GM19099 (cell line): ENCODE data around the gene CD300E.

ENCODE experiments used
- POLR2A ChIP-seq: IDR thresholded peaks from 3 replicates; pipeline ENCODE4 v1.6.1; 2011; ENCODE audit warnings: low read depth; ENCODE audit not compliant: insufficient read length; ENCODE audit errors: extremely low read depth

CD300E gene

DNA sequence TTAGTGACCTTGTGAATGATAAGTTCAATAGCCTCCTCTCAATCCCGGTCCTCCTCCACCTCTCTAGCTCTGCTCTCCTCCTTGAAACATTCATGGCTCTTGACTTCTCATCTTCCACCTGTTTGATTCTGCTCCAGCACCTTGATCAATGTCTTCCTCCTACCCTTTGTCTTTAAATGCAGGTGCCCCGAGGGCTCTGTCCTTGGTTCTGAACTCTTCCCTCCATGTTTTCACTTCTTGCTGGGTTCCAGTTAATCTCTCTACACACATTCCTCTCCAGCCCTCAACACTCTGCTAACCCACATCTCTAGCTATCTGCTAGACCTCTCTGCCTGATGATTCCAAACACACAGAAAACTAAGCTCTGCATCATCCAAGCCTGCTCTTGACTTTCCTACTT, 13.4 kb downstream of the CD300E start:
- no peak for TF ChIP-seq POLR2A

DNA sequence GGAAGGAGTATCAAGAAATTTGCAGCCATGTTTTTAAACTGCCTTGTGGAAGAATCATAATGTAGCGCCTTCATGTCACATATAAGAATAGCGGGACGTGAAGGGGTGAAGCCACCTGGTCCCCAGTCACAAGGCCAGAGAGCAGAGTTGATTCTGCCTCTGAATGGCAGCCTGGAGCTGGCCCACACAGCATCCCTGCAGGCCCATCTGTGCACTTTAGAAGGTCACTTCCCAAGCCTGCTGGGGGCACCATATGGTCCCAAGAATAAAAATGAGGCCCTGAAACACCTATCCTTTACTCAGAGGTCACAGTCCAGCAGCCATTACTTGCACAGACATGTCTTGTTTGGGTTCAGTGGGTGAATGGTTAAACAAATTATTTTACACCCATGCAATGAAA, 15.0 kb downstream of the CD300E start:
- no peak for TF ChIP-seq POLR2A

DNA sequence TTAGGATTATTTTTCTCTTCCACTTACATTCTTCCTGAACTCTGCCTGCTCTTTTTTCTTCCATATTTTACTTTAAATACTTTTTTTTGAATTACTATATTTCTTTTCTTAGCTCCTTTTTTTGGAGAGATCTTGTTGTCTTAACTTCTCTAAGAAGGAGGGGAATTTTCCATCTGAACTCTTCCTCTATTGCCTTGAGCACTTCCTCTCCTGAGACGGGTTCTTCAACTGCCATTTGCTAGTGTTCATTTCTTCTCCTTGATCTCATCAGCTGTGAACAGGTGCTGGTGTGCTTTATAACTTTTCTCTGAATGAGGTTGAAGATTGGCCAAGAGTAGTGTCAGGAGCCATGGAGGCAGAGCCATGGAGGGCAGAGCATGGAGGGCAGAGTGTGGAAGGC, 16.3 kb downstream of the CD300E start:
- TF ChIP-seq POLR2A, result no peak

DNA sequence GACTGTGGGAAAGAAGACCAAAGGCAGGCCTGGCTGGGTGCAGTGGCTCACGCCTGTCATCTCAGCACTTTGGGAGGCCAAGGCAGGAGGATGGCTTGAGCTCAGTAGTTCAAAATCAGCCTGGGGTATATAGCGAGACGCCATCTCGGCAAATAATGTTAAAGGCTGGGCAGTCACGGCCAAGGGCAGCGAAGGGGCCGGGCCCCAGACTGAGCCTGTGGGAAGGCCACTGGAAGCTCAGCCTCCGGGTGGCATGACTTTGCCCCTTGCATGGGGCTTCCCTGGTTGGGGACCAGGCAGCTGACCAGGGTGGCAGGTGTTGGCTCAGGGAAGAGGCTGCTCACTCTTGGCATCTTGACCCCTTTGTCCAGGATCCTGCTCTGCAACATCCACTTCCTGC, 17.5 kb downstream of the CD300E start:
- TF ChIP-seq POLR2A, result no peak

DNA sequence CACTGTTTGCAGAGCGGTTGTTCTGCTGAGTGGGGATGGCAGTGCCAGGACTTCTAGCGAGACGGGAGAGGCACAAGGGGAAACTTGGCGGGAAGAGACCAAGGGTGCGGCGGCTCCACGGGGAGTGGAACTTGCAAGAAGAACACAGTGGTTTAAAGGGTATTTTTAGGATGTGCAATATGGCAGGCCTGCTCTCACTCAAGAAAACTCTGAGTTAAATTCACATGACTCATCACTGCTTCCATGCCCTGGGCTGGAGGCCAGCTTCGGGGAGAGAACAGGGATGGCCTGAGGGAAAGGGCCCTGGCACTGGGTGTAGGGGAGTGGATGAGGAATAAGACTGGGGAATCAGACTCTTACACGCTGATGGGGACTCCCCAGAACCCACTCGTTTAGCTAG, 18.2 kb downstream of the CD300E start:
- TF ChIP-seq POLR2A, result no peak

DNA sequence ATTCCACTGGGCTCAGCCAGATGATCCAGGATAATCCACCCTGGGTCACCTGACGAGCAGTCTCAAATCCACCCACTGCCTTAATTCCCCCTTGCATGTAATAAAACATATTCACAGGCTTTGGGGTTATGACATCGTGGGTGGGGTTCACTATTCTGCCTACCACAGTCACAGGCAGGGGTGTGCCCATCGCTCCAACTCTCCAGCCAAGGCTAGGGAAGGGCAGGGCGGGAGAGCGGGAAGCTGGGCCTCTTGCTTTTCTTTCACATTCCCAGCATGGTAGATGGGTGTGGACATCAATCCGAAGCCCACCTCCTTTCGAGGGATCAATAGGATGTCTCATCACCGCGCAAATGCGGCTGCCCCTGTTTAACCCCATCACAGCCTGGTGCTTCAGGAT, 18.8 kb downstream of the CD300E start:
- TF ChIP-seq POLR2A, result no peak

DNA sequence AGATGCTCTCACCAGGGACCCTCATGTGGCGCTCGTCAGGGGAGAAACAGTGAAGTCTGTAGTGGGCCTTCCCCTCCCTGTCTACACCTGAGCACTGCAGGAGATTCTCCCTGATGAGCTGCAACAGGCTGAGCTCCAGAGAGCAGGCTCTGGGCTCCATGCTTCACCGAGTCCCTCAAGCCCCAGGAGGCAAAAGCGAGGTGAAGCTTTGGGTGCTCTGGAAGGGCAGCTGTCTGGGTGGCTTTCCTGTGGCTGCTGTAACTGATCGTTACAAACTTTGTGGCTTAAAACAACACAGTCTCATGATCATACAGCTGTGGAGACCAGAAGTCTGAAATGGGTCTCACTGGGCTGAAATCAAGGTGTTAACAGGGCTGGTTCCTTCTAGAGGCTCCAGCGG, 19.3 kb downstream of the CD300E start:
- no peak for TF ChIP-seq POLR2A

DNA sequence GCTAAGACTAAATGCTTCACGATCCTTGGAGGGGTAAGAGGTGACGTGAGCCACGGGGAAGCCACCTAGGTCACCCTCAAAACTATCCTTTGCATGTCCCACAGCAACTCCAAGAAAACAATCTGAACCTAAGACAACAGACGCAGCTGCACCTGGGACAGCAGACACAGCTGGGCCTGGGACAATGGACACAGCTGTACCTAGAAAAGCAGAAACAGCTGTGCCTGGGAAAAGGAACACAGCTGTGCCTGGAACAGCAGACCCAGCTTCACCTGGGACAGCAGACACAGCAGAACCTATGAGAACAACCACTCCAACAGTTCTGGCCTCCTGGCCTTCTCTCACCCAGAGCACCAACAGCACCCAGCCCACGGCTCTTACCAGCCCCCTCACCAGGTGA, 19.8 kb downstream of the CD300E start:
- TF ChIP-seq POLR2A, result no peak

DNA sequence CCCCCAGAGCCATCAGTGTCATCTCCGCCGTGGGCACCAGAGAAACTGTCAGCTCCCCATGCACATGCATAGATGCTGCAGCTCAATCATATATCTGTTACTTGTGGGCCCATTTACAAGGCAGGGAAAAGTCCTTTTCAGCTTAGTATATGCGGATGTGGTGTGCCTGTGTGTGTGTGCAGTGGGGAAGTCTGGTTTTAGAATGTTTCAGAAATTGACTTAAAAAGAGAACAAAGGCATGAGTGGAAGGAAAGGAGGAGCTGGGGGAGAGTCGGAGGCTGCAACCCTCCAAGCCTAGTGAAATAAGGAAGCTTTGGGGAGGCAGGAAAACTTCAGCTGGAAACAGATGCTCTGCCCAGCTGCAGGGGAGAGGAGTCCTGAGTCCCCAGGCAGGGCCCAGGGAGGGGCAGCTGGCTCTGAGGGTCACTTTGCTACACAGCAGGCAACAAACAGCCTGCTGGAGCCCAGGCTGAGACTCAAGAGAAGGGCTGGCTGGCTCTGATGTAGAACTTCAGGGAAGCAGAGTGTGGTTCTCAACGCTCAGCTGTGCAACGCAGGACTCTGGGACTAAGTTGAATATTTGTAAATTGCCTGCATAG, 20.4 kb downstream of the CD300E start:
- no peak for TF ChIP-seq POLR2A

DNA sequence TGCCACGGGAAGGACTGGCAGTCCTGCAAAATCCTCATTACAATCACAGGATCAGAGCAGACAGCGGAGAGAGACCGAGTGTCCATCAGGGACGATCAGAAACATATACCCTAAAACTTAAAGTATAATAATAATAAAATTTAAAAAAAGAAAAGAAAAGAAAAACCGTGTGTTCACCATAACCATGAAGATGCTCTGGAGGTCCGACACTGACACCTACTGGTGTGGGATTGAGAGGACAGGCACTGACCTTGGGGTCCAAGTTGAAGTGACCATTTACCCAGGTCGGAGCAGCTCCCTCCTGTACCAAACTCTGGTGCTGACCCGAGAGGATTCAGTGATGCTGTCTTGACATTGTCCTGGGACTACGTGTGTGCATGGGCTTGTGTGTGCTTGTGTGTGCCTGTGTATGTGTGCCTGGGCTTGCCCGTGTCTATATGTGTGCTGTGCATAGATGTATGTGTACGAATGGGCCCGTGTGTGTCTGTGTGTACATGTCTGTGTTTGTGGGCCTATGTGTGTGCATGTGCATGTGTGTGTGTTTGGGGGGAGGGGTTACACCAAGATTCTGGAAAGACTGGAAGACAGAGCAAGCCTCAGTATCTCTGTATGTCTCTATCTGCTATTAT, 21.5 kb downstream of the CD300E start:
- no peak for TF ChIP-seq POLR2A

DNA sequence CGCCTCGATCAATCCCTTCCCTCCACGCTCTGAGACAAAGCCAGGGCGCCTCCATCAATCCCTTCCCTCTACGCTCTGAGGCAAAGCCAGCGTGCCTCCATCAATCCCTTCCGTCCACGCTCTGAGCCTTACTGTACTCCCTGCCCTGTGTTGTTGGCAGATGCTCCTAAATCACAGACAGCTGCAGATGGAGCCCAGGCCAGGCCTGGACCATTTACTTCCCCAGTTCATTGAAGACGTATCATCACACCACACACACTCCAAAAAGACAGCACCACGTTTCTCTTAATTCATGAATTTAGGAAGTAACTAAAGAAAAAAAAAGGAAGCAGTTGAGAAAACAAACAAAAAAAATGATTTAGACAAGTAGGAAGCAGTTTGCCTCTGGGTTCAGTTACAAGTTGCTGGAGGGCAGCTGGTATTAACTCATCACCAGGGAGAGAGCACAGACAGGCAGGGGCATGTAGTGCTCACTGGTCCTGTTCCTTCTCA, 24.0 kb downstream of the CD300E start:
- TF ChIP-seq POLR2A, result no peak

DNA sequence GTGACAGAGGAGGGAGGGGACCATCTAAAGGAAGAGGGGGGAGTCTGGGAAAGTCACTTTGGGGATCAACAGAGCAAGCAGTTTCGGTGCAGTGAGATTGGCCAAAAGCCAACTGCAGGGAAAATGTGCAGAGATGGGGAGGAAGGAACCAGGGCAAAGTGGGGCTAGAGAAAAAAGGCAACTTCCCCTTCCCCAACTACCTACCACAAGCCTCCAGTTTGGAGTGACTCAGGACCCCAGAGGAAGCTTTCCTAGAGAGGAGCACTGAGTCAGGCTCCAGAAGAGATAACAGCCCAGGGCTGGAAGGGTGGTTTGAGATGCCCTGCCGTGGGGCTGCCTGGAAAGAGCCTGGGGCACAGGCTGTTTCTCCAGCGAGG, 24.5 kb downstream of the CD300E start:
- TF ChIP-seq POLR2A, result no peak

DNA sequence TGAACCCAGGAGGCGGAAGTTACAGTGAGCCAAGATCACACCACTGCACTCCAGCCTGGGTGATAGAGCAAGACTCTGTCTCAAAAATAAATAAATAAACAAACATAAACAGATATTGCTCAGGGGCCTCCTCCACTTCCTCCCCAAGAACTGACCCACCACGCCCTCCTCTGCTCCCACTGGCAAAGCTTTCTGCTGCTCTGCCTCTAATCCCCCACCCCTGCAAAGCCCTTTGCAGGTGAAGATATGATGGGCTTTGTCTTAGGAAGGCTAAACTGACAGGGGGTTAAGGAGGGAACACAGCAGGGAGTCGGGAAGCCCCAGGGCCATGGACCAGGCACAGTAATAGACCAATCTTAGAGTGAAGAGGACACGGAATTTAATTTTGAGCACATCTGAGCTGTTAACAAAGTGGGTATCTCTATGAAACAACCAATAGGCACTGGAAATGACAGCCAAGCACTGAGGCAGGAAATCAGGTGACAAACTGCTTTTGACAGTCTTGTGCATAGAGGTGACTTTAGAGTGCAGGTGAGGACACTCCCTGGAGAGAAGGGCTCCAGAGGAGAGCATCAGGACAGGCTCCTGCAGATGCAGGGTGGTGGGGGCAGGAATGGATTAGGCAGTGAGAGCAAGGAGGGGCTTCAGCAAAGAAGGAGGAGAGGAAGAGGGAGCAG, 25.1 kb downstream of the CD300E start:
- TF ChIP-seq POLR2A, result no peak

DNA sequence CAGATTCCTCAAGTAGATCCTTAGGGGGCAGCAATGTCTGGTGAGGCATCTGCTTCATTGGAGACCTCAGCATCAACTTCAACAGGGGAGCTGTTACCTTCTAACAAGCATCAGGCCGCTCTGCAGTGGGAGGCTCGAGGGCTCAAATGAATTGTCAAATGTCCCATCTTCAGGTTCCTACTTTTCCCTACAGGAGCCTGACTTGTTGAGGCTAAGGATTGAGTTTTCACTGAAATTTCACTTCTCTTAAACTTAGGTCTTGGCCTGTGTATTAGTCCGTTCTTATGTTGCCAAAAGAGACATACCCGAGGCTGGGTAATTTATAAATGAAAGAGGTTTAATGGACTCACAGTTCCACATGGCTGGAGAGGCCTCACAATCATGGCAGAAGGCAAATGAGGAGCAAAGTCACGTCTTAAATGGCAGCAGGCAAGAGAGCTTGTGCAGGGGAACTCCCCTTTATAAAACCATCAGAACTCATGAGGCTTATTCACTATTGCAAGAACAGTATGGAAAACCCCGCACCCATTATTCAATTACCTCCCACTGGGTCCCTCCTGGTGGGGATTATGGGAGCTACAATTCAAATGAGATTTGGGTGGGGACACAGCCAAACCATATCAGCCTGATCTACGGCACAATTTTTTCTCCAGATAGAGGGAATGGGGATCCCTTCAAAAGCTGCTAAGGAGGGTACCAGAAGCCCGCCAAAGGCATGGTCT, 26.3 kb downstream of the CD300E start:
- no peak for TF ChIP-seq POLR2A

DNA sequence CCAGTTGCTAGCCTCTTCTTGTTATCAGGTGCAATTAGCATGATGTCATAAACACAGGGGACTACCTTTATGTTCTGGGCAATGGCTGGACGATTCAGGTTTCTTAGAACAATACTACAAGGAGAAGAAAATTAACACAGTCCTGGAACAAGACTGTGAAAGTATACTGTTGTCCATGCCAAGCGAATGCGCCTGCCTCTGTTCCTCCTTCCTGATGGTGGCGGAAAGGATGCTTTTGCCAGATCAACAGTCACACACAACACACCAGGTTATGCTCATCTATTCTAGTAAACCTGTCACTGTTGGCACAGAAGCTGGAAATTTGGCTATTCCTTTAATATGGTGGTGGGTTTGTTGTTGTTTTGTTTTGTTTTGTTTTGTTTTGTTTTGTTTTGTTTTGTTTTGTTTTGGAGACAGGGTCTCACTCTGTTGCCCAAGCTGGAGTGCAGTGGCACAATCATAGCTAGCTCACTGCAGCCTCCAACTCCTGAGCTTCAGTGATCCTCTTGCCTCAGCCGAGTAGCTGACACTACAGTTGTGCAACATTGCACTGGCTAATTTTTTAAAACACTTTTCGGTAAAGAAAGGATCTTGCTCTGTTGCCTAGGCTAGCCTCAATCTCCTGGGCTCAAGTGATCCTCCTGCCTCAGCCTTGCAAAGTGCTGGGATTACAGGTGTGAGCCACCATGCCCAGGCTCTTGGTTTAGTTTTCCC, 28.3 kb downstream of the CD300E start:
- TF ChIP-seq POLR2A, result no peak

DNA sequence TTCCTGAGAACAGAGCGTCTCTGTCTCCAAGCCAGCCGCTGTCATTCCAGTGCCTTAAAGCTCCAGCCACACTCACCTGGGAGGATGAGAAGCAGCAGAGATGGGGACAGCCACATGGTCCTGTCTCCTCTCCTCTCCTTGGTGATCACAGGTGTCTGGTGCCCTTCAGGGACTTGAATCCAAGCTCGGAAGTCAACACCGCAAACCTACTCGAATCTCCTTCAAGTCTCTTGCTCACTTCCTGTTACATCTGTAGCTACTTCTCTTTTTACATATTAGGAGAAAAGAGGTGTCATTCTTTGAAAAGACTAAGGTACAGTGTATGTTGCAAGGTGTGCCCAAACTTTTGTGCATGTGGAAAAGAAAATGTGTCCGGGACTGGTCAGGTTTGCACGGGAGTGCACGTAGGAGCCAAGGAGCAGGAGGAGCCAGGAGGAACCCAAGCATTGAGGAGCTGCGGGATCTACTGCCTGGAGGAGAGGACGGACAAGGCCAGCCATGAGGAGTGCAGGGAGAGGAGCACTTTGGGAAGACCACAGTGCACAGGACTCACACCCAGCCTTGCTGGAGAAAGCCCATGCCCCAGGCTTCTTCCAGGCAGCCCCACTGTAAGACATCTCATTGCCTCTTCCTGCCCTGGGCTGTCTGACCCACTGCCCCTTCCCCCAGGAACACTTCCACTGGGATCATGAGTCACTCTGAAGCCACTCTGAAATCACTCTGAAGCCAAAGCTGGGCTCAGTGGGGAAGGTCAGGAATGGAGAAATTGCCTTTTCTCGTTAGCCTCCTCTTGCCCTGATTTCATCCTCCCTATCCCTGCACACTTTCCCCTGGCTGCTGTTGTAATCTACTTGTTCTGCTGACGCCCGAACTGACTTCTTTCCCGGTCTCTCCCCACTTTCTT, 31.2 kb downstream of the CD300E start, which contains the start of gene CD300LD:
Gene CD300LD (minus strand): TSS at position 197 of the 904 bp plus-strand sequence. CDS start 81 bp downstream, at position 116.
- TF ChIP-seq POLR2A, result no peak
